HepG2 (cell line): Measurements from ENCODE around the gene PMEL. TPM values are rescaled to one million over a fixed set of nuclear protein-coding genes. Genes with fewer than 3 reads are reported as not detected.

Experiments
- AGO1 ChIP-seq: fragments of 200-400 bp; formaldehyde crosslinking; IDR thresholded peaks from 2 replicates; pipeline ENCODE4 v1.6.1; 2017; ENCODE audit warnings: mild to moderate bottlenecking, low read depth, low read length, moderate library complexity; ENCODE audit not compliant: poor library complexity, severe bottlenecking
- ATF3 ChIP-seq: sonication (generic); formaldehyde crosslinking; IDR thresholded peaks from 2 replicates; pipeline ENCODE4 v1.4.0; 2020; ENCODE audit warnings: missing genetic modification reagents
- ATF7-NPFF ChIP-seq: sonication (generic); formaldehyde crosslinking; IDR thresholded peaks from 2 replicates; pipeline ENCODE4 v1.8.1; 2023; ENCODE audit warnings: mild to moderate bottlenecking, low read depth, missing genetic modification reagents, moderate library complexity
- FOXO4 ChIP-seq: sonication (generic); formaldehyde crosslinking; conservative IDR thresholded peaks from 2 replicates; pipeline ENCODE4 v1.8.1; 2023; ENCODE audit warnings: missing genetic modification reagents
- GPN1 ChIP-seq: sonication (generic); formaldehyde crosslinking; IDR thresholded peaks from 2 replicates; pipeline ENCODE4 v1.5.1; 2020; ENCODE audit warnings: missing genetic modification reagents, borderline replicate concordance
- HES4 ChIP-seq: sonication (generic); formaldehyde crosslinking; IDR thresholded peaks from 2 replicates; pipeline ENCODE4 v1.9.0; 2021; ENCODE audit warnings: mild to moderate bottlenecking, missing genetic modification reagents, borderline replicate concordance
- MED13 ChIP-seq: sonication (generic); formaldehyde crosslinking; IDR thresholded peaks from 2 replicates; pipeline ENCODE4 v1.5.0; 2020; ENCODE audit warnings: missing genetic modification reagents
- MTA1 ChIP-seq: sonication (generic); formaldehyde crosslinking; IDR thresholded peaks from 2 replicates; pipeline ENCODE4 v1.4.0; 2020; ENCODE audit warnings: missing genetic modification reagents, mild to moderate bottlenecking, borderline replicate concordance
- MXI1 ChIP-seq: IDR thresholded peaks from 3 replicates; pipeline ENCODE4 v1.6.1; 2012; ENCODE audit warnings: low read depth, low read length, inconsistent platforms, borderline replicate concordance
- MYPOP ChIP-seq: sonication (generic); formaldehyde crosslinking; IDR thresholded peaks from 2 replicates; pipeline ENCODE4 v1.8.1; 2023; ENCODE audit warnings: mild to moderate bottlenecking, moderate library complexity, missing genetic modification reagents
- NFE2L2 ChIP-seq: fragments of 150-350 bp; IDR thresholded peaks from 2 replicates; pipeline ENCODE4 v1.6.1; 2014; ENCODE audit warnings: low read length
- PRDM10 ChIP-seq: sonication (generic); formaldehyde crosslinking; IDR thresholded peaks from 2 replicates; pipeline ENCODE4 v1.4.0; 2020; ENCODE audit warnings: low read depth, missing genetic modification reagents
- PREB ChIP-seq: sonication (generic); formaldehyde crosslinking; IDR thresholded peaks from 2 replicates; pipeline ENCODE4 v1.4.0; 2020; ENCODE audit warnings: missing genetic modification reagents
- SMAD9 ChIP-seq: sonication (generic); formaldehyde crosslinking; IDR thresholded peaks from 2 replicates; pipeline ENCODE4 v1.5.1; 2020; ENCODE audit warnings: mild to moderate bottlenecking, missing genetic modification reagents
- TCF7 ChIP-seq: sonication (generic); IDR thresholded peaks from 2 replicates; pipeline ENCODE4 v1.6.1; 2016; ENCODE audit warnings: antibody characterized with exemption, low read depth
- TFDP1 ChIP-seq: IDR thresholded peaks from 2 replicates; pipeline ENCODE4 v1.6.1; 2016; ENCODE audit warnings: missing compliant biosample characterization, missing genetic modification reagents, borderline replicate concordance
- ZBTB34 ChIP-seq: sonication (generic); formaldehyde crosslinking; IDR thresholded peaks from 2 replicates; pipeline ENCODE4 v1.8.0; 2022; ENCODE audit warnings: mild to moderate bottlenecking, missing genetic modification reagents
- ZFP41 ChIP-seq: sonication (generic); formaldehyde crosslinking; IDR thresholded peaks from 2 replicates; pipeline ENCODE4 v1.4.0; 2020; ENCODE audit warnings: mild to moderate bottlenecking, missing genetic modification reagents, borderline replicate concordance
- ZNF615 ChIP-seq: sonication (generic); formaldehyde crosslinking; IDR thresholded peaks from 2 replicates; pipeline ENCODE4 v1.5.0; 2020; ENCODE audit warnings: mild to moderate bottlenecking, missing genetic modification reagents, borderline replicate concordance
- polyA plus RNA-seq, 8 experiments: library from polyadenylated mRNA; depleted of rRNA in 3 of 8; stranded (reverse) in 7 of 8; unstranded in 1 of 8; fragments of >200 nt; fragmentation: Illumina TruSeq in 4 of 8; extraction: Trizol in 4 of 8; gene quantifications; 2 replicates each; pipeline versions ENCODE4 v1.2.1 to v1.2.3, GENCODE V29; 2011 to 2016; ENCODE audit warnings: low read depth in 4 of 8, missing spikeins in 1 of 8, mixed read lengths in 1 of 8; ENCODE audit not compliant: insufficient read depth in 1 of 8
- total RNA-seq, 5 experiments: library from RNA; depleted of rRNA; stranded (reverse); fragments of >200 nt; fragmentation: Illumina TruSeq; extraction: Trizol; gene quantifications; 2 replicates each; pipeline ENCODE4 v1.2.3, GENCODE V29; 2016; ENCODE audit warnings: low read depth in 1 of 5

PMEL gene
- total and polyA plus RNA-seq, 2 of the 13 experiments (the other 11 are each of a cell fraction or from before 2014, with no cell fraction given) = 0.49 to 3.3 TPM

- TF ChIP-seq ZNF615 (no peak), AGO1 (no peak), PREB (no peak), ZFP41 (CRISPR knock-in tag) (no peak), MYPOP (no peak), ATF3 (CRISPR knock-in tag) (peak; percentile 74; the same call in 1 of the 2 replicates), MED13 (no peak), TCF7 (peak; percentile 85), PRDM10 (CRISPR knock-in tag) (0 out of 2 replicates have a peak, but pooled peaks have one; percentile 15), NFE2L2 (no peak), MXI1 (no peak), SMAD9 (CRISPR knock-in tag) (no peak), TFDP1 (no peak), HES4 (CRISPR knock-in tag) (no peak), ATF7-NPFF (CRISPR knock-in tag) (no peak), FOXO4 (CRISPR knock-in tag) (no peak), MTA1 (CRISPR knock-in tag) (peak; percentile 25; the same call in 1 of the 2 replicates), ZBTB34 (CRISPR knock-in tag) (no peak), GPN1 (CRISPR knock-in tag) (no peak)
These were observed 44.3 kb upstream of the PMEL start (continued) for GRCh38 chr12:56010111-56010570.
